OCI-LY7 (cell line): ENCODE data around the gene SETBP1. TPM values are rescaled to one million over a fixed set of nuclear protein-coding genes. Genes with fewer than 3 reads are reported as not detected.

ENCODE experiments used
- BruUV-seq: library from RNA; stranded (reverse); fragments of 400-500 nt; replicated peaks from 2 replicates; lab custom pipeline; 2021; lab: Mats Ljungman, UMichigan
- CTCF ChIA-PET: fragments of 300-600 bp; sonication (Branson Sonifier 250); formaldehyde crosslinking; loops from one replicate; lab custom pipeline; 2022; ENCODE audit warnings: antibody characterized with exemption; ENCODE audit not compliant: unreplicated experiment; lab: Charles Lee
- POLR2A ChIA-PET: fragments of 300-600 bp; sonication (Branson Sonifier 250); formaldehyde crosslinking; loops from one replicate; lab custom pipeline; 2022; ENCODE audit warnings: antibody characterized with exemption; lab: Charles Lee
- DNase-seq: peaks from one replicate; pipeline ENCODE4 v3.0.0-alpha.2; 2015; ENCODE audit warnings: low spot score
- H2AFZ ChIP-seq: fragments of 200-600 bp; sonication (generic), shearing (Covaris generic); 2 replicates; pipeline ENCODE4 v1.6.1; 2014; ENCODE audit warnings: mild to moderate bottlenecking, antibody characterized with exemption, low read length, moderate library complexity
- H3K27ac ChIP-seq: fragments of 200-600 bp; sonication (generic); 2 replicates; pipeline ENCODE4 v1.5.1; 2014; ENCODE audit warnings: mixed run types, low read depth, mild to moderate bottlenecking, moderate library complexity, low read length, inconsistent platforms; ENCODE audit not compliant: poor library complexity, severe bottlenecking
- H3K36me3 ChIP-seq: fragments of 200-600 bp; sonication (generic); 2 replicates; pipeline ENCODE4 v1.6.1; 2014; ENCODE audit warnings: mild to moderate bottlenecking, antibody characterized with exemption, low read length, moderate library complexity, mixed read lengths; ENCODE audit not compliant: insufficient read depth
- H3K4me1 ChIP-seq: fragments of 200-600 bp; sonication (generic); 2 replicates; pipeline ENCODE4 v1.5.1; 2014; ENCODE audit warnings: mild to moderate bottlenecking, low read length; ENCODE audit not compliant: insufficient read depth, poor library complexity, severe bottlenecking
- H3K4me2 ChIP-seq: fragments of 200-600 bp; sonication (generic); 2 replicates; pipeline ENCODE4 v1.6.1; 2014; ENCODE audit warnings: mild to moderate bottlenecking, low read length
- H3K4me3 ChIP-seq: fragments of 200-600 bp; sonication (generic); 2 replicates; pipeline ENCODE4 v1.5.1; 2014; ENCODE audit warnings: mild to moderate bottlenecking, low read depth, low read length; ENCODE audit not compliant: poor library complexity, severe bottlenecking
- H3K79me2 ChIP-seq: fragments of 200-600 bp; sonication (generic); 2 replicates; pipeline ENCODE4 v1.6.1; 2016; ENCODE audit warnings: low read depth, mild to moderate bottlenecking, low read length, moderate library complexity, mixed read lengths; ENCODE audit not compliant: insufficient read depth
- H3K9me2 ChIP-seq: fragments of 200-600 bp; sonication (generic); 2 replicates; pipeline ENCODE4 v1.6.1; 2016; ENCODE audit warnings: mild to moderate bottlenecking, low read length, mixed read lengths; ENCODE audit not compliant: insufficient read depth
- H3K9me3 ChIP-seq: fragments of 200-600 bp; sonication (generic); 2 replicates; pipeline ENCODE4 v1.6.1; 2014; ENCODE audit warnings: mild to moderate bottlenecking, mixed run types, low read length, mixed read lengths
- H4K20me1 ChIP-seq: fragments of 200-600 bp; sonication (generic); 2 replicates; pipeline ENCODE4 v1.6.1; 2014; ENCODE audit warnings: mild to moderate bottlenecking, antibody characterized with exemption, low read length, moderate library complexity, mixed read lengths; ENCODE audit not compliant: insufficient read depth
- CTCF ChIP-seq: fragments of 200-600 bp; sonication (generic); conservative IDR thresholded peaks from 2 replicates; pipeline ENCODE4 v1.5.1; 2014; ENCODE audit warnings: mild to moderate bottlenecking, antibody characterized with exemption, low read length, moderate library complexity, mixed read lengths
- EZH2phosphoT487 ChIP-seq: fragments of 200-600 bp; sonication (generic); IDR thresholded peaks from 2 replicates; pipeline ENCODE4 v1.6.1; 2018; ENCODE audit warnings: low read depth, borderline replicate concordance, mild to moderate bottlenecking, mixed run types, antibody characterized with exemption, low read length, moderate library complexity, mixed read lengths
- intact Hi-C: fragments of 100-400 bp; cut with micrococcal nuclease; formaldehyde crosslinking; loops from one replicate; pipeline ENCODE4 v1.10.0; 2022; ENCODE audit not compliant: unreplicated experiment
- total RNA-seq, 2 experiments: library from RNA; depleted of rRNA in 1 of 2; stranded (reverse); fragments of >200 nt in 1 of 2; shearing (Covaris generic) in 1 of 2; gene quantifications; 2 replicates each; pipeline ENCODE4 v1.2.3, GENCODE V29; 2014 to 2022

The SETBP1 gene
- total RNA-seq, 2 experiments from 2014 or later: 2.6 to 9.1 TPM

- BruUV-seq: no TSS peak
- intact Hi-C loops: loop anchor here (2.0 kb wide), 1 partner anchor 35 kb away; no protein-coding TSS in a partner anchor
- Histone ChIP-seq H3K4me3 (peak overlapping the region; percentile 13), H3K4me1 (peaks cover 54% of the 10 kb centered on the region), H2AFZ (peak overlapping the region; percentile 85; the same call in 1 of the 2 replicates), H3K9me2 (no peaks in the 10 kb centered on the region), H4K20me1 (no peaks in the 10 kb centered on the region), H3K36me3 (no peaks in the 10 kb centered on the region), H3K79me2 (no peaks in the 10 kb centered on the region), H3K27ac (no peak overlapping the region), H3K4me2 (peak overlapping the region; percentile 73), H3K9me3 (no peaks in the 10 kb centered on the region)
- no peak for TF ChIP-seq EZH2phosphoT487
- TF ChIP-seq CTCF: no peak
- POLR2A ChIA-PET: interaction anchor here (0.7 to 1.6 kb wide), 3 partner anchors 9 to 659 kb away, joined by 3 to 4 read pairs (median 3); no protein-coding TSS in a partner anchor
- DNase-seq: peak; percentile 16
- CTCF ChIA-PET: no interaction called here
Measured at GRCh38 chr18:44723411-44723810, 42.7 kb downstream of the SETBP1 start.

DNA sequence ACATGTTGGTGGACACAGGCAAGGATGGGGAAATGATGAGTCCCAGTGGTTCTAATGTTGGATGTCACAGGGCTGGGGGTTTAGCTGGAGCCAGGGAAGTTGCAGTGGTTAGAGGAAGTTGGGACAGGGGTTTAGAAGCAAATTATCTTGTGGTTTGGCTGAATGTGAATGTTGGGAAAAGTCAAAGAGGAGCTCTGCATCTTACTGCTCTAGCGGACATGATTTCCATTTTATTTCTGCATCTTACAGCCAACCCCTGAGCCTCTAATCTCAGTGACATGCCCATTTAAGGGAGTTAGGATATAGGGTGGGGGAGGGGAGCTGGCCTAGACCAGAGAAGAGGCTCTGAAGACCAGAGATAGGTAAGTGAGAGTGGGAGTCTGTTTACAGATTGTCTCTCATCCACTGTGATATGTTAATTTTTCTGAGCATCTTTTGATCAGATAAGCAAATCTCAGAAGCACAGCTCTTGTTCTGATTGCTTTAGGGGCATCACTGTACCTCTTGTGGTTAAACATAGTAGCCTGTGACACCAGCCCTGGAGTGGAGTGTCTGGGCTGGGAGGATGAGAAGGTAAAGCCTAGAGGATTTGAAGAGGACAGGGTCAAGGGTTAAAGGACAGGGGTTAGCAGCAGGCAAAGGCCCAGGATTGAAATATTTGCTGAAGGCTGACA is 43.6 kb downstream of the SETBP1 start:
- no TSS peak for BruUV-seq
- ChIA-PET CTCF (no interaction called here), POLR2A (interaction anchor here (0.7 to 1.6 kb wide), 4 partner anchors 10 to 658 kb away, joined by 3 to 4 read pairs (median 3); no protein-coding TSS in a partner anchor)
- Histone ChIP-seq H4K20me1 (no peaks in the 10 kb centered on the region), H3K36me3 (no peaks in the 10 kb centered on the region), H3K9me2 (no peaks in the 10 kb centered on the region), H3K79me2 (no peaks in the 10 kb centered on the region), H3K27ac (no peak overlapping the region), H3K4me2 (peak overlapping the region; percentile 73), H3K4me1 (peaks cover 54% of the 10 kb centered on the region), H3K9me3 (no peaks in the 10 kb centered on the region), H2AFZ (peak overlapping the region; percentile 85; the same call in 1 of the 2 replicates), H3K4me3 (no peak overlapping the region)
- DNase-seq: no peak
- TF ChIP-seq CTCF (no peak), EZH2phosphoT487 (no peak)
- intact Hi-C loops: no loop called here
